ENCODE results near the gene PXMP2. TPM values are rescaled to one million over a fixed set of nuclear protein-coding genes. Genes with fewer than 3 reads are reported as not detected.
"Not testable (repeated sequence)": the region's sequence is repeated elsewhere in the genome, so short reads cannot be mapped to it uniquely, and the experiment has no call there.

The PXMP2 gene
- polyA plus RNA-seq, 1 experiment: 22.3 TPM

DNA sequence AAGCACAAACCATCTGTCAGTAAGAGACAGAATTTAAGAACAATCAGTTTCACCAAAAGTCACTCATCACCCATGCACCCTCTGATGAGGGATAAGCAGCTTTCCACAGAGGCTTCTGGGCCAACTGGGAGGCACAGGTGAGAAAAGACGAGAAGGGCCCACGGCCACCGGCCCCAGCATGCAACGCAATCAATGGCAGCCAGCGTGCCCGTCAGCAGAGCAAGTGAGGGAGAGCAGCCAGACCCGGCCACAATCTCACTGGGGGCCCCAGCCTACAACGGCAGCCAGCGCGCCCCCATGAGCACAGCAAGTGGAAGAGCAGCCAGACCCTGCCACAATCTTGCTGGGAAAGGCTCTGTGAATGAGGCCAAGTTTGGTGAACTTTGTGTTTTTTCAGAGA, 60.9 kb downstream of the PXMP2 start:
- H3K4me3 ChIP-seq (ENCODE audit: low read depth, low read length): no peak overlapping the region
- no peaks in the 10 kb centered on the region for H3K27me3 ChIP-seq (ENCODE audit: control insufficient read depth, insufficient read depth, low read length)
- ChIA-PET POLR2A (no interaction called here), CTCF (interaction anchor here (1.1 kb wide), 1 partner anchor 8 kb away, joined by 3 read pairs; no protein-coding TSS in a partner anchor)
- no peak for DNase-seq (ENCODE audit: low read depth)
- H3K36me3 ChIP-seq (ENCODE audit: control insufficient read depth, insufficient read depth, low read length): peaks cover 50% of the 10 kb centered on the region
- no peak for TF ChIP-seq CTCF (IDR thresholded peaks at IDR 0.05; ENCODE audit: insufficient read depth, low read depth, low read length)

DNA sequence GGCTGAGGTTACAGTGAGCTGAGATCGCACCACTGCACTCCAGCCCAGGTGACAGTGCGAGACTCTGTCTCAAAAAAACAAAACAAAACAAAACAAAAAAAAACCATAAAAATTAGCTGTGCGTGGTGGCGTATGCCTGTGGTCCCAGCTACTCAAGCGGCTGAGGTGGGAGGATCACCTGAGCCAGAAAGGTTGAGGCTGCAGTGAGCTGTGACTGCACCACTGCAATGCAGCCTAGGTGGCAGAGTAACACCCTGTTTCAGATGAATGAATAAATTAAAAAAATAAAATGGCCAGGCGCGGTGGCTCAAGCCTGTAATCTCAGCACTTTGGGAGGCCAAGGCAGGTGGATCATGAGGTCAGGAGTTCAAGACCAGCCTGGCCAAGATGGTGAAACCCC, 66.3 kb downstream of the PXMP2 start:
- POLR2A ChIA-PET; H3K27me3 ChIP-seq (ENCODE audit: control insufficient read depth, insufficient read depth, low read length); H3K4me3 ChIP-seq (ENCODE audit: low read depth, low read length); DNase-seq (ENCODE audit: low read depth): not testable (repeated sequence)
- H3K36me3 ChIP-seq (ENCODE audit: control insufficient read depth, insufficient read depth, low read length): peaks cover 20% of the 10 kb centered on the region
- CTCF ChIA-PET: interaction anchor here (0.7 kb wide), 1 partner anchor 109 kb away, joined by 3 read pairs; no protein-coding TSS in a partner anchor

GRCh38 chr12:132754160-132754932, 67.0 kb downstream of the PXMP2 start:
- no peak overlapping the region for H3K4me3 ChIP-seq (ENCODE audit: low read depth, low read length)
- no peak for TF ChIP-seq CTCF (IDR thresholded peaks at IDR 0.05; ENCODE audit: insufficient read depth, low read depth, low read length)
- DNase-seq (ENCODE audit: low read depth): no peak
- no peaks in the 10 kb centered on the region for H3K27me3 ChIP-seq (ENCODE audit: control insufficient read depth, insufficient read depth, low read length)
- POLR2A ChIA-PET: no interaction called here
- CTCF ChIA-PET: interaction anchor here (0.7 kb wide), 1 partner anchor 108 kb away, joined by 3 read pairs; no protein-coding TSS in a partner anchor
- peaks cover 17% of the 10 kb centered on the region for H3K36me3 ChIP-seq (ENCODE audit: control insufficient read depth, insufficient read depth, low read length)

Small RNA genes within 50 kb of the gene (small RNA-seq; reads per million reads assigned to genes)
- not detected for gene RNA5SP379 (ENCODE audit: insufficient read length, low read depth, low replicate concordance)

Other genes starting within 250 kb of the PXMP2 start
- gene FBRSL1, start 197.4 kb upstream of the PXMP2 start, polyA plus RNA-seq (2011; rRNA removed): 1.0 and 1.4 TPM in 2 replicates
- gene LRCOL1, start 77.0 kb upstream of the PXMP2 start, polyA plus RNA-seq (2011; rRNA removed): 0.11 and 0.15 TPM in 2 replicates
- not detected in 2 replicates for gene P2RX2, start 68.8 kb upstream of the PXMP2 start, polyA plus RNA-seq (2011; rRNA removed)
- 9.8 and 17.7 TPM in 2 replicates for gene POLE, start 245 bp upstream of the PXMP2 start, polyA plus RNA-seq (2011; rRNA removed)
- 12.4 and 17.7 TPM in 2 replicates for gene PGAM5, start 23.3 kb downstream of the PXMP2 start, polyA plus RNA-seq (2011; rRNA removed)
- gene ANKLE2, start 74.2 kb downstream of the PXMP2 start, polyA plus RNA-seq (2011; rRNA removed): 78.8 and 119 TPM in 2 replicates
- 23.6 and 26.0 TPM in 2 replicates for gene GOLGA3, start 141.3 kb downstream of the PXMP2 start, polyA plus RNA-seq (2011; rRNA removed)
- gene CHFR, start 200.0 kb downstream of the PXMP2 start, polyA plus RNA-seq (2011; rRNA removed): 29.5 and 41.6 TPM in 2 replicates

Measured in BJ (cell line).